Right atrium auricular region (tissue), 2 donors: ENCODE results near the gene ACTG2. TPM values are rescaled to one million over a fixed set of nuclear protein-coding genes. Genes with fewer than 3 reads are reported as not detected.

Experiments
- DNase-seq: peaks from one replicate; pipeline ENCODE4 v3.0.0-alpha.2; 2019; ENCODE audit warnings: low spot score
- H3K27ac ChIP-seq, 2 donors: fragments of 200-600 bp; sonication (generic); 1 replicate in 1 of 2; 2 replicates in 1 of 2; pipeline ENCODE4 v1.5.1; 2016 to 2019
- H3K27me3 ChIP-seq, 2 donors: fragments of 200-600 bp; sonication (generic); one replicate each; pipeline versions ENCODE4 v1.5.1 to v1.6.0; 2017 to 2019
- H3K36me3 ChIP-seq: fragments of 200-600 bp; sonication (generic); one replicate; pipeline ENCODE4 v1.5.1; 2016
- H3K4me1 ChIP-seq, 2 donors: fragments of 200-600 bp; sonication (generic); one replicate each; pipeline versions ENCODE4 v1.5.1 to v1.6.0; 2017 to 2019
- H3K4me3 ChIP-seq, 2 donors: fragments of 200-600 bp; sonication (generic); 1 replicate in 1 of 2; 2 replicates in 1 of 2; pipeline ENCODE4 v1.5.1; 2017 to 2019; ENCODE audit warnings: mild to moderate bottlenecking in 1 of 2, moderate library complexity in 1 of 2
- H3K9me3 ChIP-seq, 2 donors: fragments of 200-600 bp; sonication (generic); one replicate each; pipeline ENCODE4 v1.5.1; 2019
- total RNA-seq, 2 donors: library from RNA; depleted of rRNA; stranded (reverse); fragments of >200 nt; gene quantifications; one replicate each; pipeline ENCODE4 v1.1.0, GENCODE V29; 2016
- TF ChIP-seq, protein P1 (sequence below), 2 donors: fragments of 200-600 bp; sonication (generic); IDR thresholded peaks; one replicate each; pipeline ENCODE4 v1.5.1; 2019; ENCODE audit warnings: antibody characterized with exemption in 2 of 2

The ACTG2 gene
- total RNA-seq, 2 donors from 2014 or later, result 3.7 to 23.8 TPM

GRCh38 chr2:73889206-73889605 lies 3.6 kb upstream of the ACTG2 start:
- H3K4me3 ChIP-seq, result no peak overlapping the region
- TF ChIP-seq, protein P1, sequence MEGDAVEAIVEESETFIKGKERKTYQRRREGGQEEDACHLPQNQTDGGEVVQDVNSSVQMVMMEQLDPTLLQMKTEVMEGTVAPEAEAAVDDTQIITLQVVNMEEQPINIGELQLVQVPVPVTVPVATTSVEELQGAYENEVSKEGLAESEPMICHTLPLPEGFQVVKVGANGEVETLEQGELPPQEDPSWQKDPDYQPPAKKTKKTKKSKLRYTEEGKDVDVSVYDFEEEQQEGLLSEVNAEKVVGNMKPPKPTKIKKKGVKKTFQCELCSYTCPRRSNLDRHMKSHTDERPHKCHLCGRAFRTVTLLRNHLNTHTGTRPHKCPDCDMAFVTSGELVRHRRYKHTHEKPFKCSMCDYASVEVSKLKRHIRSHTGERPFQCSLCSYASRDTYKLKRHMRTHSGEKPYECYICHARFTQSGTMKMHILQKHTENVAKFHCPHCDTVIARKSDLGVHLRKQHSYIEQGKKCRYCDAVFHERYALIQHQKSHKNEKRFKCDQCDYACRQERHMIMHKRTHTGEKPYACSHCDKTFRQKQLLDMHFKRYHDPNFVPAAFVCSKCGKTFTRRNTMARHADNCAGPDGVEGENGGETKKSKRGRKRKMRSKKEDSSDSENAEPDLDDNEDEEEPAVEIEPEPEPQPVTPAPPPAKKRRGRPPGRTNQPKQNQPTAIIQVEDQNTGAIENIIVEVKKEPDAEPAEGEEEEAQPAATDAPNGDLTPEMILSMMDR (IDR thresholded peaks at IDR 0.05), result no peak
- no peaks in the 10 kb centered on the region for H3K4me1 ChIP-seq
- no peaks in the 10 kb centered on the region for H3K27me3 ChIP-seq
- H3K36me3 ChIP-seq, result no peaks in the 10 kb centered on the region
- H3K9me3 ChIP-seq, result no peaks in the 10 kb centered on the region
- H3K27ac ChIP-seq, result no peak overlapping the region
- no peak for DNase-seq

GRCh38 chr2:73890301-73891092 lies 2.3 kb upstream of the ACTG2 start:
- Histone ChIP-seq H3K9me3 (no peaks in the 10 kb centered on the region), H3K27me3 (no peaks in the 10 kb centered on the region), H3K36me3 (no peaks in the 10 kb centered on the region), H3K4me3 (no peak overlapping the region), H3K27ac (no peak overlapping the region), H3K4me1 (no peaks in the 10 kb centered on the region)
- TF ChIP-seq, protein P1 (IDR thresholded peaks at IDR 0.05), result no peak
- DNase-seq, result no peak

GRCh38 chr2:73891276-73891901 lies 1.4 kb upstream of the ACTG2 start:
- H3K36me3 ChIP-seq, result no peaks in the 10 kb centered on the region
- no peaks in the 10 kb centered on the region for H3K4me1 ChIP-seq

DNA sequence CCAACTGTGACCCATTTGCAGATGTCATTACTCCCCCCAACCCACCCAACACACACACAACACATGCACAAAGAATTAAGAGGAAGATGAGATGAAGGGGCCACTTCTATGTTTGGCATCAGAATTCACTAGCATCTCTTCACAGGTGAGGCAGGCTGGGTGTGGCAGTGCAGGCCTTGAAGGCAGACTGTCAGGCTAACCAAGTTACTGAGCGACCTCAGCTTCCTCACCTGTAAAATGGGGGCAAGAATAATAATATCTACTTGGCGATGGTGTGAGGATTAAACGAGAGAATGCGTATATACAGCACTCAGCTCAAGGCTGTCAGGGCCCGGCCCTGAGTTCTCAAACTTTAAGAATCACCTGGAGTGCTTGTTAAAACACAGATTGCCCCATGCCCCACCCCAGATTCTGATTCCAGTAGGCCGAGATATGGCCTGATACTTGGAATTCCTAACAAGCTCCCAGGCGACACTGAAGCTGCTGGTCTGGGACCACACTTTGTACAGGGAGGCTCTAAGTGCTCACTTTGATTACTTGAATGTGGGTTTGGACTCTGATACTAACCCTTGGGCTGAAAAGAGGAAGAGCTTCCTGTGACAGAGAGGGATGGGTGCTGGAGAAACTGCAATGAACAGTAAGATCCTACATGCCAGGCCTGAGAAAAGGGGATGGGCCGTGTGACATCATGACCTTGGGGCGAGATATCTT lies 1.1 kb downstream of the ACTG2 start:
- Histone ChIP-seq H3K27ac (no peak overlapping the region), H3K4me3 (no peak overlapping the region), H3K4me1 (no peaks in the 10 kb centered on the region), H3K9me3 (no peaks in the 10 kb centered on the region), H3K36me3 (no peaks in the 10 kb centered on the region), H3K27me3 (no peaks in the 10 kb centered on the region)
- no peak for DNase-seq
- TF ChIP-seq, protein P1 (IDR thresholded peaks at IDR 0.05), result no peak

More at GRCh38 chr2:73891276-73891901, 1.4 kb upstream of the ACTG2 start:
- Histone ChIP-seq H3K27me3 (no peaks in the 10 kb centered on the region), H3K9me3 (no peaks in the 10 kb centered on the region), H3K27ac (no peak overlapping the region), H3K4me3 (no peak overlapping the region)
- DNase-seq, result no peak
- TF ChIP-seq, protein P1 (IDR thresholded peaks at IDR 0.05), result no peak

- Histone ChIP-seq H3K9me3 (no peaks in the 10 kb centered on the region), H3K27ac (no peak overlapping the region), H3K27me3 (no peaks in the 10 kb centered on the region), H3K4me3 (no peak overlapping the region), H3K36me3 (no peaks in the 10 kb centered on the region), H3K4me1 (no peaks in the 10 kb centered on the region)
- TF ChIP-seq, protein P1 (IDR thresholded peaks at IDR 0.05), result no peak
- DNase-seq, result no peak
Observed at GRCh38 chr2:73894475-73894850, 1.7 kb downstream of the ACTG2 start.
